NK-92 (cell line): ENCODE measurements around the gene SEZ6.

ENCODE experiments used
- DNase-seq: peaks from one replicate; lab custom pipeline; 2025; ENCODE audit not compliant: unreplicated experiment; lab: John Stamatoyannopoulos, UW

Gene SEZ6

DNA sequence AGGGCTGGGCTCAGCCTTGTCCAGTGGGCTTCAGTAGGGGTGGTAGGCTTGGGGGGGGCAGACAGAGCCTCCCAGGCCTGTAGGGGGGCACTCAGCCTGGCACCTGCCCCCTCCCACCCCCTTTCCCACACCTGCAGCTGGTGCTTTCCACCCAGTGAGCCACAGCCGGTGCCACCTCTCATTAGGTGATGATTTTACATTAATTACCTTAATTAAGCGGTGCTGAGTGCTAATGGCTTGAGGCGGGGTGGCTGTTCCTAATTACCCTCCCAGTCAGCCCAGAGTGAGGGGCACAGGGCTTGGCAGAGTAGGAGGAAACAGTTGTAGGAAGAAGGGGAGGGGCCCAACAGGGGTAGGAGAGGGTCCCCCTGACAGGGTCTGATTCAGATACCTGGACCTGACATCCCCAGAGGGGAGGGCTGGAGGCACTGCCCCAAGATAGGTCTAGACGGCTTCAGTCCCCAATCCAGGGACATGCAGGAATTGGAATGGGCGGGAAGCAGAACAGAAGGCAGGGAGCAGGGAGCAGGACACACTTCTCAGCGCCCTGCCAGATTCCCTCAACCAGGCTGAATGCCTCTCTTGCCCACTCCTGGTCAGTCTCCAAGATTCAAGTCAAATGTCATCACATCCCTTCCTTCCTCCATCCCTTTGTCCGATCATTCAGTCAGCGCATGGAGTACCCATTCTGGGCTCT is 28.0 kb downstream of the SEZ6 start:
- no peak for DNase-seq

DNA sequence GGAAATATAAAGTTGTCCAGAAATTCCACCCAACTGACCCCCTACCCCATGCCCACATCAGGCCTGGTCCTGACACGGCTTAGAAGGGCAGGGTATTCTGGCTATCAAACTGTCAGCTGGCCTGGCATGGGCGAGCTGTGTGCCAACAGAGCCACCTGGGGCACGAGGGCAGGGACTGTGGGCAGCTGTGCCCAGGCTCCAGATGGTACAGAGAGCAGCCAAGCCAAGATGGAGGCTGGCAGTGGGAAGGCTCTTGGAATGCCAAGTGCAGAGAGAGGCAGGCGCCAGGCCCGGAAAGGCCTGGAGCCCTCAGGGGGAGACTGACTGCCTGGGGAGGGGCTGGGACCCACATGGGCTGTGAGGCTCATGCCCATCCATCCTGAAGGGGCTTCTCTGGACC is 30.2 kb downstream of the SEZ6 start:
- no peak for DNase-seq

DNA sequence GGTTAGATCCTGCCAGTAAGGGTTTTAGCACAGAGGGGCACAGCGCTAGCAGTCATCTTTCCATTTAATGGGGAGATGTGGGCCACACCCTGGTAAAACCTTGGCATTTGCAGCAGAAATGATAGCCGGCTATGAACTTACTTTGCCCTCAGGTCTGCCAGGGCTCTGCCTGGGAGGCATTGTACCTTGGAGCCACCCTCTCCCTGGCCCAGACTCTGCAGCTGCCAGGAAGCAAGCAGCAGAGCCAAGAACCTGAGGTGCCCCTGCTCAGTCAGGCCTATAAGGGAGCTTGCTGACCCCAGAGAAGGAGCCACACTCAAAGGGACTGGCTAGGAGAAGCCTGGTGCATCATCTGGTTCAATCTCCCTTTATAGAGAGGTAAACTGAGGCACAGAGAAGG is 30.8 kb downstream of the SEZ6 start:
- DNase-seq, result no peak

DNA sequence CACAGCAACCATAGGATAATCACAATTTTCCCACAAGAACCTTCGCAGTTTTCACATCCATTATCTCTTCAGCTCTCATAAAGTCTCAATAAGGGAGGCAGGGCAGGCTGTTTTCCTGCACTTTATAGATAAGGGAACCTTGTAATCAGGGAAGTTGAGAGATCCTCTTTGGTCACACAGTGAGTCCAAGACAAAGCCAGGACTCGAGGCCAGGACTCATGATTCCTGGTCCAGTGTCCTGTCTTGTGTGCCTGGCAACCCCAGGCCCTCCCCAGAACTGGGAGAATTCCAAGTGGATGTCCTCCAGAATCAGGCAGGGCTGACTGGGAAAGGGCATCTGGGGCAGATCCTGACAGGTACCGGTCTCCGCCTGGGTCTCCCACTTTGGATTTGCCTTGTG is 31.4 kb downstream of the SEZ6 start:
- no peak for DNase-seq

DNA sequence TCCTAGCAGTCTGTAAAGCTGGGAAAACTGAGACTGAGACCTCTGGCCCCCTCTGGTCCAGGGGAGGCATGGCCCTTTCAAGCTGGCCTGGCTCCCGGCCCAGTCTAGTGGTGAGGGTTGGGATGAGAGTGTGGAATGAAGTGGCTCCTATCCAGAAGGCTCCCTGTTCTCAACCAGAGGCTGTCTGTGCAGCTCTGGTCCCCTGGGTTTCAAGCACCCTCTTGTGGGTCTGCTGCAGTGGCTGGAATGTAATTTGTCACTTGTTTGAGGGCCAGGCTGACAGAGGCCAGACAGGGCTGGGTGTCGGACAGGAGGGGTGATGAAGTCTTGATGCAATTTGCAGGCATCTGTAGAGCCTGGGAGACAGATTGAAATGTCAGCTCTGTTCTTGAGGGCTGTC is 32.4 kb downstream of the SEZ6 start:
- DNase-seq, result no peak

DNA sequence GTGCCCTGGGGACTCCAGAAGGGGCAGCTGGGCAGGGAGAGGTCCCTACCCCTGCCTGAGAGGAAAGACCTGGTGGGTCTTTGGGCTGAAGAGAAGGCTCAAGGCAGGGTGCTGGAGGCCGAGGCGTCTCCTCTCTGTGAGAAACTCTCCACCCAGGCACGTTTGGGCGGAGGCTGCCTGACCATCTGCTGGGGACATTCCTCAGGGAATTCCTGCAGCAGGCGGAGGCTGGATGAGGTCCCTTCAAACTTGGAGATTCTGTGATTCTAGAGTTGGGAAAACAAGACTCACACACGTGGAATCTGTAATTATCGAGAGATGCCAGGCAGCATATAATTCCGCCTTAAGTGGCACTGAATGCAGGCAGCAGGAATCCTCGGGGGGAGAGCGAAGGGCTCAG is 33.4 kb downstream of the SEZ6 start:
- DNase-seq, result no peak

DNA sequence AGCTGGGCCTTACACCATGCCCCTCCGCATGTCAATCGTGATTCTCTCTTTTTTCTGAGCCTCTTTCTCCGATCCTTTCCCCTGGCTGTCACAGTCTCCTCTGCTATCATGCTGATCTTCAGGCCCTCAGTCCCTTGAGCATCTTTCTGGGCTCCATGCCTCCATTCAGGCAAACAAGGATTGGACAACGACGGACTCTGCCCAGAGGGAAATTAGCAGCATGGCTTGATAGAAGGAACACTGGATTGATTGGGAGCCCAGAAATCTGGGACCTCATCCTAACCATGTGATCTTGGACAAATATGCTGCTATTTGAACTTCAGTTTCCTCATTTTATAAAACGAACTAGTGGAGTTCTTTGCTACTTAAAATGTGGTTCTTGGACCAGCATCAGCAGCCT is 35.0 kb downstream of the SEZ6 start:
- DNase-seq, result no peak

DNA sequence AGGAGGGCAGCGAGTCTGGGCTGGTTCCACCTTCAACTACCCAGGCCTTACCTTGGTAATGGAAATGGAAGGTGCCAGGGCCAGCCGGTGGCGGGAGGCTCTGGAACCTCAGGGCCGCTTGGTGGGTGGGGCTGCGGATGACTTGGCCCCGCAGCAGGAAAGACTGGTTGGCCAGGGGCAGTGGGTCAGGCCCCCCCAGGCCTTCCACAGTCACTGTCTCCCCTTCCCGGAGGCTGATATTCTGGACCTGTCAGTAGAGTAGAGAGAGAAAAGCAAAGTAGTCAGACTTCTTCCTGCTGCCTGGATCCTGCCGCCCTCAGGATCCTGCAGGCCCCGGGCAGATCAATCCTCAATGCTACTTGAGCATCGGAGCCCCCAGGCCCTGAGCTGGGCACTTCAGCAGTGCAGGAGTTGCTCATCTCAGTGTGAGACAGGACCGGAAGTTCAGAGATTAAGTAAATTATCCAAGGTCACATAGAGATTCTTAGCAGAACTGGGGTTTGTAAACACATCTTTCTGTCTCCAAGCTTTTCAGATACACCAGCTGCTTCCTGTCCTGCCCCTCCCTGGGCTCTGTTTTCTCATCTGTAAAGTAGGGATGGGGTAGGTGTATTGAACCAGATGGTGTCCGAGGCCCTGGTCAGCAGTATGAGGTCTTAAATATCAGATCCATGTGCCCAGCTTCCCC is 36.0 kb downstream of the SEZ6 start:
- DNase-seq, result no peak

DNA sequence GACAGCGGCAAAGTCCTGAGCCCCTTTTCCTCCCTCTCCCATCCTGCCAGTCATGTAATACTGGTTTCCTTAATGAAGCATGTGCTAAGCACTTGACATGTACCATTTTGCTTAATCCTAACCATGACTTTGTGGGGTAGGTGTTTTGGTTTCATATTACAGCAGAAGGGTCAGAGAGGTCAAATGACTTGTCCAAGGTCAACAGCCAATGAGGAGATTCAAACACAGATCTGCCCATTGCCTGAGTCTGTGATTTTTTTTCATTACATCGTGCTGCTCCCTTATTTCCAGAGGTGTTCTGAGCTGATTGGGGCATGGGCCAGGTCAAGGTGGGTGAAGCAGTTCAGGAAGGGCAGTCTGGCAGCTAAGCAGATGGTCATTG is 36.9 kb downstream of the SEZ6 start:
- no peak for DNase-seq

DNA sequence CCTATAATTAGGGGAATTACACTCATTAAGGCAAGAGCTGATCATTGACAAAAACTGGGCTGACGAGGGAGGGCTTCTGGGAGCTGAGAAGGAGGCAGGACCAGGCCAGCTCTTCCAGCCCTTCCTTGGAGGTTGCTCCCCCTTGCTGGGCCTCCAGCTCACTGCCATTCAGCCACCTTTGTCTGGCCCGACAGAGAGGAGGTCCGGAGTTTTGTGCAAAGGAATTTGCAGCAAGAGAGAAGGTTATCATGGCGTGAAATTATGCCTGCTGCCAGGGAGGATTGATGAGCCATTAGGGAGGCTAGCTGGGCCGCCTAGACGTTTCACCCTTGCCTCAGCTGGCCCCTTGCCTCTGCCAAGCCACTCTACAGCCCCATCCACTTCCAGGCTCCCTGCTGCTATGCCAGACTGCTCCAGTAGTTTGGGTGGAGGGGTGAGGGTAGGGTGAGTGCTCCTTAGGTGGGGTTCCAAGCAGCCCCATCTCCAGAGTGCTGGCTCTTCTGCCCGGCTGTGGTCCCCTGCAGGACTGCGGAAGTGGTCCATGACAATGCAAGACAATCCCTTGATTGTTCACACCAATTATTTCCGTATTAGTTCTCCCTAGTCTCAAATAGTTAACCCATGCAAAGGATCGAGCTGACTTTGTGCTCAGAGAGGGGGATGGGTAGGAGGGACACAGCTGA is 37.5 kb downstream of the SEZ6 start:
- no peak for DNase-seq

DNA sequence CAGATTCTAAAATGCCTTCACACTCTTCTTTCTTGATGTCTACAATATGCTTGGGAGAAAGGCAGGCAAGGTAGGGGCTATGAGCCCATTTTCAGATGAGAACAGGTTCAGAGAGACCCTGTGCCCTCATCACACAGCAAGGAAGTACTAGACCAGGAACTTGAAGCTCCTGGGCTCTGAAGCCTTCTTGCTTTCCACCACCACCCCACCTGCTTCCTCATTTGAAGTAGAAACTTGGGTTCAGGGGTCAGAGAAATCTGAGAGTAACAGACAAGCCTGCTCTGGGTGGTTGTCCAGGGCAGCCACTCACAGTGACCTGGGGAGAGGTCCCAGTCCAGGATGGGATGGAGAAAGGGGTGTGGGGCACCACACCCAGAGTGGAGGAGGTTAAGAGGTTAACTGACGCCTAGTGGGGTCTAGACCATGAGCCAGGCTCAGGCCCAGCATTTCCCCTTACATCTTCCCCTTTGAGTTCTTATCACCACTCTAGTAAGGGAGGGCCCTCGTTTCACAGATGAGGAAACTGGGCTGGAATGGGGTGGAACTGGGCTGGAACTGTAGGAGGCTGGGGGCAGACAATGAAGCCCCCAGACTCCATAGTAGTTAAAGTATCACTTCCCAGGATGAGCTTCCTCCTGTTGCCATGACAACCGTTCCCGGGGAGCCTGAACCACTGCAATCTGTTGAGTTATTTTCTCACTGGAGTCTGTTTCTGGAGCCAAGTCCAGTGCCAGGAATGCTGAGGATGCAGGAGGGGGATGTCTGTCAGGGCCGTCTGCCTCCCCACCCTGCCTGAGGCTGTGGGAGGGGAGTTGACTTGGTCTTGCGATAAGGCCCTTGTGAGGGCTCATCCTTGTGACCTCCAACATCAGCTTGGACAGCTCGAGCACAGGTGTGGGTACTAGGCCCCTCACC is 38.4 kb downstream of the SEZ6 start:
- no peak for DNase-seq

DNA sequence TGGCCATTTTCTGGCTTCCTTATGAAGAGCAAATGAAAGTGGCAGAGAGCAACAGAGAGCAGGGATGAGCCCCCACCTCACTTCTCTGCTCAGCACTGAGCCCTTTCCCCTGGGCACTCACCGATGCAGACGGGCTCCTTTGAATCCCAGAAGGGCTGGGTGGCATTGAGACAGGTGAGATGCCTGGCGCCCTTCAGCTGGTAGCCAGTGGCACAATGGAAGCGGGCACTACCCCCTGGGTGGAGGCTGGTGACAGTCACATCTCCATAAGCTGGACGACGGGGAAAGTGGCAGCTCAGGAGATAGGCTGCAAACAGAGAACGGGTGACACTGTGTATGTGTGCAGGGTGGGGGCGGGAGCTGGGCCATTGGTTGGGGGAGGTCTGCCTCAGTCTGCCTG is 42.0 kb downstream of the SEZ6 start:
- DNase-seq, result no peak

DNA sequence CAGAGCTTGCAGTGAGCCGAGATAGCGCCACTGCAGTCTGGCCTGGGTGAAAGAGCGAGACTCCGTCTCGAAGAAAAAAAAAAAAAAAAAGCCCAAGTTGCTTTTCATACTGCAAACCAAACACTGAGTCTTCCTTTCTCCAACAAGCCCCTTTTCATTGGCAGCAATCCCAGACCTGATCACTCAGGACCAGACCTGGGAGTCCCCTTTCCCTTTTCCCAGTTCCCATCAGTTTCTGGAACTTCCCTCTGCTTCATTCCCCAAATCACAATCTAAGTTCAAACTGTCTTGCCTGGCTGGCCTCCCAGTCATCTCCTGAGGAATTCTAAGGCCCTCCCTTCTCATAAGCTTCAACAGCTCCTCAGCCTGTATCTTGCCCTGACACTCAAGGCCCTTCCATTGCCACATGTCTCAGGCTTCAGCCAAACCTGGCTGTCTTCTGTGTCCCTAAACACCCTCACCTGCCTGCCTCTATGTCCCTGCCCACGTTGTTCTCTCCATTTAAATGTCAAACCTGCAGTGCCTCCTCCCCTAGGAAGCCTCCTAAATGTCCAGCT is 42.7 kb downstream of the SEZ6 start:
- DNase-seq, result no peak

DNA sequence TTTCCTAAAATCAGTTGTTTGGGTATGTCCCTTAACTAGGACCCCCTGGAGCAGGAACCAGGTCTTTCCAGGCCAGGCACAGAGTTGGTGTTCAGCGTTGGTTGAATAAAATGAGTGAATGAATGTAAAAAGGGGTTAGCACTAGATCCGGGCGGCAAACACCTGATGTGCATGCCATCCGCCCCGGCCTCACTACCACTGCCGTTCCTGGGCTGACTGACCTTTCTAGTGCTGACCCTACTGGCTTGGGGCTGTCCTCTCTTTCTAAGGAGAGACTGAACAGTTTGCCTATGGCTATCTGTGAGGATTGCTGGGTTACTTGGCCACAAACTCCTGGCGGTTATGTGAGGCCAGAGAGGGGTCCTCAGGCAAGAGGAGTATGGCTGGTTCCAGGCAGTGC is 44.4 kb downstream of the SEZ6 start:
- DNase-seq, result no peak

DNA sequence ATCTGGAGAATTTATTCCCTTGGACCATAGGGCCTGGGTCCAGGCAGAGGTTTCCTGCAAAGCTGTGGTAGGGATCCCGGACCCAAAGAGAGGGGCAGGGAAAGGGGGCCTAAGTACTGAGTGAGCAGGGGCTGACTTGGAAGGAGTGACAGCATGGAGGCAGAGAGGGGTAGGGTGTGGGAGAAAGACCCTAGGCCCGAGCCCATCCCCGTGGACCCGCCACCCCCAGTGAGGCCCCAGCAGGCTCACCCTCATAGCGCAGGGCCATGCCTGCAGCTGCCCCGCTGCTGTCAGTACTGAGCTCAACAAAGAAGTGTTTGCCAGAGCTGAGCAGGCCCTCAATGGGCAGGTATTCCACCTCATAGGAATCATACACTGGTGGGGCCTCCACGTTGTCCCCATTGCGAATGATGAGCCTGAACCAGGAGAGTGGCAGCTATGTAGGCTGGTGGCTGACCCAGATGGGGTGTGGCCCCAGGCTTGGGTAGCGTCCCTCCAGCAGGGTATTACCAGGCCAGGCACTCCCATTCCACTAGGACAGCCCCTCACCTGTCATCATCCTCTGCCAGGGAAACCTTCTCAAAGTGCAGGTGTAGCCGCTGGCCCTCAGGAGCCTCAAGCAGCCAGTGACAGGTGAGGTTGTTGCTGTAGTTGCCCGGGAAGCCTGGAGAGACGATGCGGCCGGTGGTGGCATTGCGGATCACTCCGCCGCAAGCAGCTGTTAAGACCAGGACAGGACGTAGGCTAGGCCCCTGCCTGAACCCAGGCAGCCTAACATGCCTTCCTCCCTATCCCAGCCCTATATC is 45.4 kb downstream of the SEZ6 start:
- no peak for DNase-seq

DNA sequence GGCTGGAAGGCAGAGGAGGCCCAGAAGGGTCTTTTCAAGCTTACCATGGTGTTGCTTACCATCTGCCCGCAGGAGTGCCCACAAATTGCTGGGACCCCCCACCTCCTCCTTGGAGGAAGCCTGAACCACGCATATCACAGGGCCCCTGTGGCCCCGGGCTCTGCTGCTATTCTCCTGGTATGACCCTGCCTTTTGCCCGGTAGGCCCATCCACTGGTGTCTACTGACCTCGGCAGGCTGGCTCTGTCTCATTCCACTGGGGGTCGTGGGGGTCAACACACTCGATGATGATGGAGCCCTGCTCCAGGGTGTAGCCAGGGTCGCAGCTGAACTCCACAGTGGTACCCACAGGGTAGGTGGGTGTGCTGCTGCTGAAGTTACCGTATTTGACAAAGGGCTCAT is 46.4 kb downstream of the SEZ6 start:
- no peak for DNase-seq

DNA sequence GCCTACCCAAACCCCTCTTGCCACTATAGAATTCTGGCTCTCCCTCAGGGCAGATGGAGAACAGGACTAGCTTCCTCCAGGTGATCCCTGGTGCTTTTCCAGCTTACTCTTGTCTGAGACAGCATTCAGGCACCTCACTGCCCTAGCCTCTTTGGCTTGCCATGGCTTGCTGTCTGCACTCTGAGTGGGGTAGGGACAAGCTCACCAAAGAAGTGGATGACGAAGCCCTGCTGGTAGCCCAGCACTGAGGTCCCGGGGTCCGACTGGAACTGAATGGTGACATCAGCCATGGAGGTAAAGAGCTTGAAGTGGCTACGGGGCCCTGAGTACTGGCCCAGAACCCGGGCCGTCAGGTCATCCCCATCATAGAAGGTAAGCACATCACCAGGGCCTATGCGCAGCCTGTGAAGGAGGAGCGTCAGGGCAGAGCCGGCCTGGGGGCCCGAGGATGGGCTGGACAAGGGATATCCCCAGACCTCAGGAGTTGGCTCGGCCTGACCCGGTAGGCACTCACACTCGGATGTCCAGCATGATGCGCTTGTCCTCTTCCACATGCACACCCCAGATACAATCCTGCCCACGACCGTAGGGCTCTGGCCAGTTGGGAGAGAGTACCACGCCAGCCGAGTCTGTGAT is 46.9 kb downstream of the SEZ6 start:
- no peak for DNase-seq

DNA sequence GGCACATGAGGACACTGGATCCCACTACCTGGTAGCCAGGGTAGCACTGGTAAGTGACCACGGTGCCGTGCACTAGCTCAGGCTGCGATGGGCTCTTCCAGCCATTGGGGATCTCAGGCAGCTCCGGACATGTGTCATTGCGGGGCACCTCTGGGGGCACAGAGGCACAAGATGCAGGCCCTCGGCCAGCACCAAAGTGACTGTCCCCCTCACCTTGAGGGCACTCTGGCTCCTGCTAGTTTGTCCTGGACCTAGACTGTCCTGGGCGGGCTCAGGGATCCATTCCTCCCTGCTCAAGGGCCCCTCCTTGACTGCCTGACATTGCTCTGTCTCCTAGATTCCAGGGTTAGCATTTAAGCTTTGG is 47.9 kb downstream of the SEZ6 start:
- no peak for DNase-seq

DNA sequence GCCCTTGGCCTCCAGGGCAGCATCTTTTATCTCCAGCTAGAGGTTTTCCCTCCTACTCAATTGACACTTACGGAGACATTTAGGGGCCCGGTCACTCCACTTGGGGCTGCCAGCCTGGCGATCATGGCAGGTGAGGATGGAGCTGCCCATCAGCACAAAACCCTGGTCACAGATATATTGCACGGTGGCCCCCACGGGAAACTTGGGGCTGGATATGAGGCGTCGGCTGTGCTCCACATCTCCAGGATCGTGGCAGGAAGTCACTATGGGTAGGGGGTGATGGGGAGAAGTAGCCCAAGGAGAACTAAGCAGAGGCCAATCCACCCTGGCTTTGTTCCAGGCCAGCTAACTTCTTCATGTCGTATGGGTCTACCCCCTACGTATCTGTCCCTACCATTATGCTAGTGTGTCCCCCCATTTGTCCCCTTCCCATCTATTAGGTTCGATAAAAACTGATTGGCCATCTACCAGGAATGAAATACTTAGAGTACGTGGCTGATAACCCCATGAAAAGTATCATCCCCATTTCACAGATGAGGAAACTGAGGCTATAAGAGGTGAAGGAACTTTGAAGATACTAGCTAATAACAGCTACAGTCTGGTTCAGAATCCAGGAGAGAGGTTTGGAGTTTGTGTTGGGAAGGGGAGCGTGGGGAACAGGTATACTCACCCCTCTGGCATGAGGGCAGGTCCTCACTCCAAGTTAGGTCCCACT is 48.4 kb downstream of the SEZ6 start:
- no peak for DNase-seq
